Measurements from ENCODE around the gene ACOX1.

- no peak for TF ChIP-seq POLR2A (IDR thresholded peaks at IDR 0.05; ENCODE audit: low read depth, low read length)
- no peak for TF ChIP-seq POLR2AphosphoS5 (IDR thresholded peaks at IDR 0.05; ENCODE audit: low read depth, low read length)
- TF ChIP-seq TAF1 (IDR thresholded peaks at IDR 0.05; ENCODE audit: borderline replicate concordance, low read depth, low read length): no peak
These were observed 2.7 kb downstream of the ACOX1 start for GRCh38 chr17:75976175-75976848.
